HG02759 (cell line): ENCODE data around the gene SUSD1.
"Not testable (repeated sequence)": the region's sequence is repeated elsewhere in the genome, so short reads cannot be mapped to it uniquely, and the experiment has no call there.

ENCODE experiments used
- ATAC-seq: cut with Tn5 transposase; IDR thresholded peaks from one replicate; pipeline ENCODE4 v1.9.1; 2021; ENCODE audit warnings: mild to moderate bottlenecking, moderate library complexity; ENCODE audit not compliant: unreplicated experiment

The SUSD1 gene

DNA sequence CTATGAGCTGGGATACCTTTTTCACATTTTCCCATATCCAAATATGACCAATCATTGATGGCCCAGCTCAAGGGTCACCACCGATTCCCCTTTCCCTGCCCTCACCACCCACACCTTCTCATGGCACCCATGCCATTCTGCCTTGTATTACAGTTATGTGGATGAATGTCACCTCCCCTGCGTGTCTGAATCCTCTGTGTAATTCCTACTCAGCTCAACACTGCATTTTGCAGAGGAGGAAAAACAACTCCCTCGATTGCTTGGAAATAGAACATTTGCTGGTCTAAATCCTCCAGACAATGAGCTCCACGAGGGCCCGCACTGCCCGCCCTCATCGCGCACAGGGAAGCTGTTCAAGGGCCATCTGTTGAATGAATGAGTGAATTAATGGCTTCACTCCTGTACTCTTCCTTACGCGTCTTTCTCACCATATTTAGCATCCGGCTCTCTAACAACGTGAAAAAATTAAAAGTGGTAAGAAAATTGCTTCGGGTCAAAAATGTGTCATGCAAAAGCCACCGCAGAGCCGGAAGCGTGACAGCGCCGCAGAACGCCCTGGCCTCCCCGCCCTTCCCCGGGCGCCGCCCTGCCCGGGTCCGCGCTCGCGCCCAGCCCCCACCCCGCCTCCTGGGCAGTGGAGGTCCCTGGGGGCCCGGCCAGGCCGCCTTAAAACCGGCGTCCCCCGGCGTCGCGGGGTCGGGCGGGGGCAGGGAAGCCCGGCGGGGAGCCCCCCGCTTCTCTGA lies 704 bp downstream of the SUSD1 start:
- ATAC-seq = peak; percentile 91

- ATAC-seq = no peak
Observed at GRCh38 chr9:112173489-112174221, 1.4 kb downstream of the SUSD1 start.

DNA sequence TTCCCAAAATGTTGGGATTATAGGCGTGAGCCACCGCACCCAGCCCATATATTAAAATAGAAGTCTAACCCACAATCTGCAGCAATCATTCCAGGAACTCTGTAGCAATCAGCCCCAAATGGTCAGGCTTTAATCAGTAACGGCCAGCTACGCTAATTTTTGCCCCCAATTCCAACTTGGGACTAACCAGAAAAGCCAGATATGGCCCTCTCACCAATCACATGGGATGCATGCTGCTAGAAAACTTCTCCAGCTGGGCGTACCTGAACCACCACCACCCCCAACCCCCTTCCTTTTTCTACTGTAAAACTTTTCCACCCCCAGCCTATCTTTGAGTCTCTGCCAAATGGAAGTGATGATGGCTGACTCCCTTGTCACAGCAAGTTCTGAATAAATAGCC lies 4.1 kb downstream of the SUSD1 start:
- no peak for ATAC-seq

- no peak for ATAC-seq
Observed at GRCh38 chr9:112170235-112170634, 4.9 kb downstream of the SUSD1 start.

DNA sequence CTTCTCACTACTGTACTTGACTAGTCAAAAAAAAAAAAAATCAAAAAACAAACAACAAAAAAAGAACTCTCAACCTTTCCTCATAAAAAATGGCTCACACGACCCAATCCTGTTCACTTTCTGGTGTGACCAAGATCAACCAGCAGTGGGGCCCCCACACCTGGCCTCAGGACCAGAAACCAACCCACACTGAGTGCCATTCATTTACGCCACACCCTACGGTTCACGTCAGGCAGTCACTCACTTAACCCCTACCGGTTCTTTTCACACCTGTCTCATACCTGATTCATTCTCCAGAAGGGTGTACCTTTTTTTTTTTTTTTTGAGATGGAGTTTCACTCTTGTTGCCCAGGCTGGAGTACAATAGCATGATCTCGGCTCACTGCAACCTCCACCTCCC lies 5.7 kb downstream of the SUSD1 start:
- ATAC-seq = no peak

- ATAC-seq = no peak
Observed at GRCh38 chr9:112168197-112168596, 6.9 kb downstream of the SUSD1 start.

GRCh38 chr9:112166176-112167140 lies 8.6 kb downstream of the SUSD1 start:
- no peak for ATAC-seq

DNA sequence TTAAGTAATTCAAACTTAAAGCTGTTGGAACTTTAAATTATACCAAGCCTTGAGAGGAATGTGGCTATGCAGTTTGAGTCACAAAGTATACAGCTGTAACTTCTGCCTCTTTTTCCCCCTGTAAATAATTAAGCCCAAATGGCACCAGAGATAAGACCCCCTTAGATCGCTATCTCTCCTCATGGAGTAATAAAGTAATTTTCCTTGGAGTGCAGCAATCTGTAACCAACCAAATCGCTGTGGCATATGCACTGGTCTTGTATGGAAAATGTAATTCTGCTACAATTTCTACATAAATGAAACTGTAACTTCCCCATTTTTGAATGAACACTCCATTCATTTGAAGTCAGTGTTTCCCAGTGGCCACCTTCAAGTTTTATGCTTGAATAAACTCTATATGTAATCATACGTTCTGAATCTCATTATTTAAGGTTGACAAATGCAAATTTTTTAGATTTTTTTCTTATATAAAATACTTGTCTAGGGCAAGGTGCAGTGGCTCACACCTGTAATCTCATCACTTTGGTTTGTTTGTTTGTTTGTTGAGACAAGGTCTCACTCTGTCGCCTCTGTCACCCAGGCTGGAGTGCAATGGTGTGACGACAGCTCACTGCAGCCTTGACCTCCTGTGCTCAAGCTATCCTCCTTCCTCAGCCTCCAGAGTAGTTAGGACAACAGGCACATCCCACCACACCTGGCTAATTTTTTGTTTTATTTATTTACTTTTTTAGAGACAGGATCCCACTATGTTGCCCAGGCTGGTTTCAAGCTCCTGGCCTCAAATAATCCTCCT lies 12.3 kb downstream of the SUSD1 start:
- ATAC-seq = no peak

DNA sequence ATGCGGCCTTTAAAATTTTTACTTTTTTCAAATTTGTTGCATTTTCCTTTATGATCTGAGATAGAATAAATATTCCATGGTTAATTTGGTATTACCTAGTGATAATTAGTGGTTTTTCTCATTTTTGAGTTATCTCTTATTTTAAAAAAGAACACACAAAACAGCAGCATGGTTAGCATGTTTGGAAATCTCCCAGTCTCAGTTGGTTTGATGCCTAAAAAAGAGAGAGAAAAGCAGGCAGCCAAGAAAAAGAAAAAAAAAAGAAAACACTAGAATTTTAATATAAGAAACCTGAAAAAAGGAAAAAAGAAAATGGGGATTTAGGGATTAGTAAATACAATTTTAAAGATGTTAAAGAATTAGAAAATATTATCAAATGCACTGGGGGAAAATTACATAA lies 15.3 kb downstream of the SUSD1 start:
- no peak for ATAC-seq

- no peak for ATAC-seq
Observed at GRCh38 chr9:112158656-112159367, 16.3 kb downstream of the SUSD1 start.

DNA sequence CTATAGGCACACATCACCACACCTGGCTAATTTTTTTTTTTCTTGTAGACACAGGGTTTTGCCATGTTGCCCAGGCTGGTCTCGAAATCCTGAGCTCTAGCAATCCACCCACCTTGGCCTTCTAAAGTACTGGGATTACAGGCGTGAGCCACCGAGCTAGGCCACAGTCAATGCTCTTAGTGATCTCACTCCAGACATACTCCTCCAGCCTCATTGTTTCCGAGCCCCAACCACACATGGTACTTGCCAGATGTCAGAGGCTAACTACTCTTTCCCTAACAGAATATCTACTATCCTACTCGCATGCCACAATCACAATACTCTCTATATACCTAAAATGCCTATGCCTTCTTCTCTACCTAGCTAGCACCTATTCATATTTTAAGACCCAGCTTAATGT lies 17.1 kb downstream of the SUSD1 start:
- no peak for ATAC-seq

GRCh38 chr9:112157087-112157486 lies 18.0 kb downstream of the SUSD1 start:
- ATAC-seq = no peak

GRCh38 chr9:112149211-112149610 lies 25.9 kb downstream of the SUSD1 start:
- no peak for ATAC-seq

DNA sequence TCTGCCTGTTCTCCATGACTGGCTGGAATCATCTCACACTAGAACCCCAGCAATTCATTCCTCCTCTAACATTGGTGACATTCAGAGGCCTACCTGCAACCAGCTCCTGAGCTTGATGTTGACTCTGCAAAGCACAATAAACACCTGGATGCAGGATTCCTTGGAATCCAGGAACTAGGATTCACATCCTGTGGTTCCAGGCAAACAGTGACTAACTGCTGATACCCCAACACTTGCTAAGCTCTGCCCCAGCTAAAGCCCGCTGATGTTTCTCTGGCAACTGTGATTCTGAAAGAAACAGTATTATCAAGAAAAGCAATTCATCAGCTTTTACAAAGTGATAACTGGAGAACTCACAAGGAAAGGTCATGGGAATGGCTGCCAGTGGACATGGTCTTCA lies 29.2 kb downstream of the SUSD1 start:
- no peak for ATAC-seq

GRCh38 chr9:112144807-112145206 lies 30.3 kb downstream of the SUSD1 start:
- no peak for ATAC-seq

- no peak for ATAC-seq
Observed at GRCh38 chr9:112142420-112142819, 32.7 kb downstream of the SUSD1 start.

DNA sequence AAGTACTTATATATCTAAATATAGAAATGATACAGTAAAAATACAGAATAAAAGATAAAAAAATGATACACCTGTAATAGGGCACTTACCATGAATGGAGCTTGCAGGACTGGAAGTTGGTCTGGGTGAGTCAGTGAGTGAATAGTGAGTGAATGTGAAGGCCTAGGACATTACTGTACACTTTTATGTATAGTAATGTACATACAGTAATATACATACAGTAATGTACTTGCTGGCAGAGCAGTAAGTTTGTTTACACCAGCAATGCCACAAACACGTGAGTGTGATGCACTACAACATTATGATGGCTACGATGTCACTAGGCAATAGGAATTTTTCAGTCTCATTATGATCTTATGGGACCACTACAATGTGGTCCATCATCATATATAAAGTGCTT lies 34.2 kb downstream of the SUSD1 start:
- ATAC-seq = no peak

DNA sequence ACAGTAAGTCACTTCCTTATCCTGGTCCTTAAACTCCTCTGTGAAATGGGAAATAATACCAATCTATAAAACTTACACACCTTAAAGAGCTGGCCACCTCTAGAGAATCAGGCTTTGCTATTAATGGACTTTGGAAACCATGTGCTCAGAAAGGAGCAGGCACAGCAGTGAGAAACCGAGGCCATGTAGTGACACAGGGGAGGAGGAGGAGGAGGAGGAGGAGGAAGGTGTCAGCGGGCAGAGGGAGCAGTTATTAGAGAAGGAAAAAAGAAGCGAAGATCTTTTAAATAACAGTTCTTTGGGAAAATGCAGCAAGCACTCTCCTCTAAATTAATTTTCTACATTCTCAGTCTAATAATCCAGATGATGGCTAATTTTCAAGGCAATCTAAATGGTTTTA lies 38.0 kb downstream of the SUSD1 start:
- ATAC-seq = no peak

GRCh38 chr9:112135706-112136105 lies 39.4 kb downstream of the SUSD1 start:
- ATAC-seq = no peak

DNA sequence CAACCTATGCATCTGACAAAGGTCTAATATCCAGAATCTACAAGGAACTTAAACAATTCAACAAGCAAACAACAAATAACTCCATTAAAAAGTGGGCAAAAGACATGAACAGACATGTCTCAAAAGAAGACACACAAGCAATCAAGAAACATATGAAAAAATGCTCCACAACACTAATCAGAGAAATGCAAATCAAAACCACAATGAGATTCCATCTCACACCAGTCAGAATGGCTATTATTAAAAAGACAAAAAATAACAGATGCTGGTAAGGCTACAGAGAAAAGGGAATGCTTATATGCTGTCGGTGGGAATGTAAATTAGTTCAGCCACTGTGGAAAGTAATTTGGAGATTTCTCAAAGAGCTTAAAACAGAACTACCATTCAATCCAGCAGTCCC lies 41.3 kb downstream of the SUSD1 start:
- not testable (repeated sequence) for ATAC-seq
